Forelimb muscle (tissue), 1 donor: ENCODE measurements around the gene BSCL2. TPM values are rescaled to one million over a fixed set of nuclear protein-coding genes. Genes with fewer than 3 reads are reported as not detected.
"Not testable (repeated sequence)": the region's sequence is repeated elsewhere in the genome, so short reads cannot be mapped to it uniquely, and the experiment has no call there.

Experiments
- DNase-seq: peaks from one replicate; pipeline ENCODE4 v3.0.0-alpha.2; 2013; ENCODE audit warnings: low read depth
- polyA plus RNA-seq: library from polyadenylated mRNA; unstranded; fragments of 120-200 nt; gene quantifications from one replicate; pipeline ENCODE4 v1.2.1, GENCODE V29; 2013; ENCODE audit not compliant: insufficient read length

Gene BSCL2
- polyA plus RNA-seq, 1 donor, result 16.5 TPM

- no peak for DNase-seq
These were observed 18.7 kb downstream of the BSCL2 start for GRCh38 chr11:62688491-62688890.

DNA sequence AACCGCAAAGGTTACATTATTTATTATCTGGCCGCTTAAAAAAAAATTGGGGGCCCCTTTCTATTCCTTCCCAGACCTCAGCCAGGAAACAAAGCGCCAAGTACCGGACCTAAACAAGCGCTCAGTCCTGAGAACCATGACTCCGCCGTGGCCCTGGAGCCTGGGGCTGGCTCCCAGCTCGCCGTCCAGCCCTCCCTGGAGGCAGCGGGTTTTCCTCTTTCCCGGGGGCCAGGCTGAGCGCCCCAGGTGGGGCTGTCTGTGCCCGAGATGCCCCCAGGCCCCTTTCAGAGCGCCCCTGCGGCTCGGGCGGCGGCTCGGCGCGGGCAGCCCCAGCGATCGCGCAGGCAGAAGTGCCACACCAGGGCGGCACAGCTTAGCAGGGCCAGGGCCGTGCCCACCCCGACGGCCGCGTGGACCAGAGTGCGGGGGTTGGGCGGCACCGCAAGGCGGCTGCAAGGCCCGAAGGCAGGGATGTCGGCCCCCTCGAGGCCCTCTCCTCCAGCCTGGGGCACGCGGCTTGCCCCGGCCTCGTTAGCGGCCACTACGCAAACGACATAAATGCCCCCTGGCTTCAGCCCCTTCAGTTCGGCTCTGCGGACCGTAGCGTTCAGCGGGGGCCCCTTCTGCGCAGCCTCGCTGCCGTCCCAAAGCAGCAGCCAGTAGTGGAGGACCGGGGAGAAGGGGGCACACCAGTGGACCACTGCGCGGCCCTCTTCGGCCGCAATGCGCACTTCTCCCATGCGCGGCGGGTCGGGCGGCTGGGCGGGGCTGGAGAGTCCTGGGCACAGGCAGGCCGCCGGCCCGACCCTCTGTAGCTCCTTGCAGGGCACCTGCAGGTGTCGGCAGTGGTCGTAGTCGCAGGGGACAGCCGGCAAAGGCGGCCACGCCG lies 19.5 kb downstream of the BSCL2 start:
- no peak for DNase-seq

DNA sequence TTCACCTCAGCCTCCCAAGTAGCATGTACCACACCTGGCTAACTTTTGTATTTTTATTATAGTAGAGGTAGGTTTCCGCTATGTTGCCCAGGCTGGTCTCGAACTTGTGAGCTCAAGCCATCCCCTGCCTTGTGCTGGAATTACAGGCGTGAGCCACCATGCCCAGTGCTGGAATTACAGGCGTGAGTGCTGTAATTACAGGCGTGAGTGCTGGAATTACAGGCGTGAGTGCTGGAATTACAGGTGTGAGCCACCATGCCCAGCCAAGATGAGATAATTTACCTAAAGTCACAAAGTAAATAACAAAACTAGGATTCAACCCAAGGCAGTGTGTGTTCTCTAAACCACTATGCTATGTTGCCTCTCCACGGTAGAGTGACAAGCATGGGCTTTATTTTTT lies 24.7 kb downstream of the BSCL2 start:
- DNase-seq, result no peak

DNA sequence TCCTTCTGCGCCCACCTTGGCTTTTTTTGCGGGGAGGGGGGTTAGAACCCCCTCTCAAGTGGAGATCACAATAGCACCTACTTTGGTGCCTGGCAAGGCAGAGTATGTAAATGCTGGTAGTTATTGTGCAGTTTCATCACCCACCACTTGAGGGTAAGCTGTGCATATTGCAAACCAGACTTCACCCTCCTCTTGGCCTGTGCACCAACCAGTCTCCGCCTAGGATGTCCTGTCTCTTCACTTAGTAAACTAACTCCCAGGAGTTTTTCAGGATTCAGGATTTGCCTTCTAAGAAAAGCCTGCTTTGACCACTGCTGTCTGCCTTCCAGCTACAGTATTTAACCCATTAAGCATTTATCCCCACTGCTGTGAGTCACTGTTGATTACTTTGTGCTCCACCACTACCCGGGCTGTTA lies 26.4 kb downstream of the BSCL2 start:
- DNase-seq, result no peak

GRCh38 chr11:62678770-62679696 lies 28.2 kb downstream of the BSCL2 start, which contains the start of gene UBXN1:
Gene UBXN1, minus strand, starts transcription at chr11:62679073. Its CDS starts 150 bp downstream, at chr11:62678923.
- peak; percentile 68 for DNase-seq

GRCh38 chr11:62678433-62678769 lies 28.8 kb downstream of the BSCL2 start:
- no peak for DNase-seq

- no peak for DNase-seq
These were observed 29.5 kb downstream of the BSCL2 start for GRCh38 chr11:62677714-62678113.

DNA sequence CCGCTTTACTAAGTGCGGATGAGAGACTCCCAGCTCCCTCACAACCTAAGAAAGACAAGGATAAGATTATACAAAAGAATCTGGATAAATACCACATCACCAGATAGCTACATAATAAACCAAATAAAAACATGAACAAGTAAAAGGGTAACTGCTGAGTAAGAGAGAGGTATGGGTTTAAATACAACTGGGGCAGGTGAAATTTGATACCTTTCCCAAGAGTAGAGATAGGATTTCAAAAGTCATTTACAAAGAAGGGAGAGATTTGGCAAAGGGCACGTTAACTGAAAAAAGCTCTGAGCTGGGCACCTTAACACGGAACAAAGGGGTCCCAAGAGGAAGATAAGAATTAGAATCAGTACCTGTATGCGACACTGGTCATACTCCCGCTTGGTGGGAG lies 30.1 kb downstream of the BSCL2 start:
- no peak for DNase-seq

GRCh38 chr11:62676698-62677097 lies 30.5 kb downstream of the BSCL2 start:
- no peak for DNase-seq

DNA sequence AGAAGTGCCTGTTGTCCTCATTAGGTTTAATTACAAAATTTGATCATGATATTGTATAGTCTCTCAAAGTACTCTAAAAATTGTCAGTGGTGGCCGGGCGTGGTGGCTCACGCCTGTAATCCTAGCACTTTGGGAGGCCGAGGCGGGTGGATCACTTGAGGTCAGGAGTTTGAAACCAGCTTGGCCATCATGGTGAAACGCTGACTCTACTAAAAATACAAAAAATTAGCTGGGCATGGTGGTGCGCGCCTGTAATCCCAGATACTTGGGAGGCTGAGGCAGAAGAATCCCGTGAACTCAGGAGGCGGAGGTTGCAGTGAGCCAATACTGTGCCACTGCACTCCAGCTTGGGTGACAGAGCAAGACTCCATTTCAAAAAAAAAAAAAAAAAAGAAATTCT lies 31.8 kb downstream of the BSCL2 start:
- DNase-seq, result not testable (repeated sequence)

DNA sequence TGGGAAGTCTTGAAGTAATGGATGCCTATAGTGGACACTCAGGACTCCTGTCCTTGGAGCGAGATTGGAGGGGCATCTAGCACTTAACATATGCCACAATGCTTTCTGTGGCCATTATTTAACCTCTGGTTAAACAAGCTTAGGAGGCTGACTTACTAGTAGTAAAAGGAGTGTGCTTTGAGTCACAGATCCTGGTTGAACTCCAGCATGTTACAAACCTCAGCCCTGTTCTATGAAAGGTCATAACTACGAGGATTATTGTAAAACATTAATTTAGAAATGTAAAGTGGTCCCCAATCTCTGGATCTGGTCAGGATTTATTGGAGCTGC lies 34.1 kb downstream of the BSCL2 start:
- DNase-seq, result no peak

- DNase-seq, result peak; percentile 54
These were observed 35.4 kb downstream of the BSCL2 start, which contains the start of the genes LBHD1 and UQCC3 for GRCh38 chr11:62671608-62672389. Gene LBHD1, minus strand, starts transcription at chr11:62672267. Its CDS starts 2,236 bp downstream, at chr11:62670031. Gene UQCC3, plus strand, starts transcription at chr11:62671673. Its CDS starts 73 bp downstream, at chr11:62671746.

DNA sequence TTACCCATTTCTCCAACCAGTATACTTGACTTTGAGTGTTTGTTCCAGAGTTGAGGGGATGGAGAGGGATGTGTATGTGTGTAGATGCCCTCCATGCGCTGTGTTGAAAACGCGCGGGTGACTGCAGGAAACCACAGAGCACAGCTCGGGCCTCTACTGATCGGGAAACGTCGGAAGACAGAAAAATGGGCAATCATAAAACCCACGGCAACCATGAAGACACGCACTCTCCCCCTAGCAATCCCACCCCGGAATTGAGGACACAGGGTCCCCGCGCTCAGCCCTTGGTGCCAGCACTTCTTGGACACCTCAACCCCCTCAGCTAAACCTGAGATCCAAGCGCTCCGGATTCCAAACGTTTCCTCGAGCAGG lies 36.0 kb downstream of the BSCL2 start:
- DNase-seq, result no peak

DNA sequence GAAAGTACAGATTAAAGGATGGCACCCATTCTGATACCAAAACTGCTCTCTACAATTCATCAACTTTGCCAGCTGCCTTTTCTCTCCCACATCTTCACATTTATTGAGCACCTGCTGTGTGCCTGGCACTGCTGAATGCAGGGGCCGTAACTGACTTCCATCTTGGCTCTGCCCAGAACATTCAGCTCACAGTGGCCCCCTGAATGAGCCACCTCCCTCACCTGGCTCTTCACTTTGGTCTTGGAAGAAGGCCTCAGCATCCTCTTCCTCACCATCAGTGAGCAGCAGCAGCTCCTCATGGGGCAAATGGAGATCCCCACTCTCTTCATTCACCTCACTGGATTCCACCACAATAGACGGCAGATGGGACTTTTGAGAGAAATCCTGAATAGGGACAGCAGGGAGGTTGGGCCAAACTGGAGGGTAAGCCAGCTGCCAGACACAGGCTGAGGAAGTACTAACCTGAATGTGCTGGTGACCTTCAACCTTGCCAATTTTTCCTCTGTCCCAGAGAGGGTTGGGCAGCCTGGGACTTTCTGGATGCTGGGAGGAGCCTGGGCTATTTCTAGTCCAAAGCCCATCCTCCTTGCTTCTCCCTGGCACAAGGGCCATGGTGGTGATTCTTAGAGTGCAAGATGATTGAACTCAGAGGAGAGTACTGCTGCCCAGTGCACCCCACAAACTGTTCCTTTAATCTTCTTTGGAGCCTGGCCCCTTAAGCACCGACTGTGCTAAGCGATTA lies 37.6 kb downstream of the BSCL2 start:
- no peak for DNase-seq

DNA sequence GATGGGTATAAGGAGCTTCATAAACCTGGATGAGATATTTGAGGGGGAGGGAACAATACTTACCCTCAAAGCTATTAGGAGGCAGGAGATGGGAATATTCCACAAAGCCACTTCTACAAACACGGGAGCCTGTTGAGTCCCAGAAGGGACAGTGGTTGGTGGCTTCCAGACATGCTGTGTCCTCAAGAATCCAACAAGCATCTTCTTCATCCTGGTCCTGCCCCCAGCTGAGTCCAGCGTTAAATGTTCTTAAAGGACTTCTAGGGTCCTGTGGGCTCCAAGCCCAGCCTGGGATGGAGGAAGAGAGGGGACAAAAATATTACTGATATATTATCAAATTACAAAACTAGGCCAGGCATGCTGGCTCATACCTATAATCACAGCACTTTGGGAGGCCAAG lies 39.8 kb downstream of the BSCL2 start:
- no peak for DNase-seq

GRCh38 chr11:62666259-62666926 lies 40.8 kb downstream of the BSCL2 start:
- DNase-seq, result no peak

GRCh38 chr11:62665599-62666258 lies 41.5 kb downstream of the BSCL2 start:
- no peak for DNase-seq

- DNase-seq, result peak; percentile 84
These were observed 42.1 kb downstream of the BSCL2 start, which contains the start of the genes C11orf98 and CSKMT for GRCh38 chr11:62665075-62665598. Gene C11orf98, minus strand, starts transcription at chr11:62665210. Its CDS starts 41 bp downstream, at chr11:62665169. Gene CSKMT, plus strand, starts transcription at chr11:62665312. Its CDS starts 568 bp downstream, at chr11:62665880.

DNA sequence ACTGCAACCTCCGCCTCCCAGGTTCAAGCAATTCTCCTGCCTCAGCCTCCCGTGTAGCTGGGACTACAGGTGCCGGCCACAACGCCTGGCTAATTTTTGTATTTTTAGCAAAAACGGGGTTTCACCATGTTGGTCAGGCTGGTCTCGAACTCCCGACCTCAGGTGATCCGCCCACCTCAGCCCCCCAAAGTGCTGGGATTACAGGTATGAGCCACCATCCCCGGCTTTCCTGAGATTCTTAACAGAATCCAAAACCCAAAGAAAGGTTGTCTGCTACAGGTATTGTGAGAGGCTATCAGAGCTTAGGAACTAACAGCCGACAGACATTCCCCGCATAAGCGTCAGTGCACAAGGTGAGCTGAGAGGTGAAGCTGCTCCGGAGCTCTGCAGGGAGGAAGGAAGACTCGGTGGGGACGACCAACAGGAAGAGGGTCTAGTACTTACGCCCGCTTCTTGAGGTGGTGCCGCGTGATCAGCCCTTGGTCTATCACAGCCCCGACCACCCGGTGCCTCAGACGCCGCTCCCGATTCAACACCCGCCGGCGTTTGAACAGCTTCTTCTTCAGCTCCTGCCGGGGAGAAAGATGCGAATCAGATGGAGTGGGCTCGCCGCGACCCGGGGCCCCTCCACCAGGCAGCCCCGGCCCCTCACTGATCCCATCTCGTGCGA lies 42.7 kb downstream of the BSCL2 start:
- no peak for DNase-seq
